GM15510 (cell line): ENCODE results near the gene IGSF6.

ENCODE experiments used
- POLR2A ChIP-seq: IDR thresholded peaks from 3 replicates; pipeline ENCODE4 v1.6.1; 2011; ENCODE audit warnings: borderline replicate concordance; ENCODE audit not compliant: insufficient read length; ENCODE audit errors: extremely low read depth

Gene IGSF6

GRCh38 chr16:21592191-21592590 is 60.2 kb downstream of the IGSF6 start:
- no peak for TF ChIP-seq POLR2A

- TF ChIP-seq POLR2A = no peak
Measured at GRCh38 chr16:21590796-21591195, 61.6 kb downstream of the IGSF6 start.

GRCh38 chr16:21590287-21590686 is 62.1 kb downstream of the IGSF6 start:
- no peak for TF ChIP-seq POLR2A

- no peak for TF ChIP-seq POLR2A
Measured at GRCh38 chr16:21589551-21589950, 62.9 kb downstream of the IGSF6 start.
